ENCODE results near the gene TBC1D10B.
"Not testable (repeated sequence)": the region's sequence is repeated elsewhere in the genome, so short reads cannot be mapped to it uniquely, and the experiment has no call there.

Gene TBC1D10B

DNA sequence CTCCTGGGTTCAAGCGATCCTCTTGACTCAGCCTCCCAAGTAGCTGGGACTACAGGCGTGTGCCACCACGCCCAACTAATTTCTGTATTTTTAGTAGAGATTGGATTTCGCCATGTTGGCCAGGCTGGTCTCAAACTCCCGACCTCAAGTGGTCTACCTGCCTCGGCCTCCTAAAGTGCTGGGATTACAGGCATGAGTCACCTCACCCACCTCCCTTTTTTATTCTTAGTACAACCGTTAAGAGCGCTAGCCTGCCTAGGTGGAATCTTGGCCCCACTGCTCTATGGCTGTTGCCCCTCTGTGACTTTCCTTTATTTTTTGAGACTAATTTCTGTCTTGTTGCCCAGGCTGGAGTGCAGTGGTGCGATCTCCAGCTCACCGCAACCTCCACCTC is 32.3 kb downstream of the TBC1D10B start:
- H3K27ac ChIP-seq (ENCODE audit: low read depth, low read length); H3K27me3 ChIP-seq (ENCODE audit: insufficient read depth, low read length); H3K9me3 ChIP-seq (ENCODE audit: insufficient read depth, low read depth, low read length); H3K36me3 ChIP-seq (ENCODE audit: insufficient read depth, low read length); H3K9ac ChIP-seq (ENCODE audit: low read depth, low read length); H3K4me3 ChIP-seq (ENCODE audit: low read length); H3K4me1 ChIP-seq (ENCODE audit: insufficient read depth, low read length): not testable (repeated sequence)
- WGBS: 94% methylated on average over 9 of the region's 10 CpGs

DNA sequence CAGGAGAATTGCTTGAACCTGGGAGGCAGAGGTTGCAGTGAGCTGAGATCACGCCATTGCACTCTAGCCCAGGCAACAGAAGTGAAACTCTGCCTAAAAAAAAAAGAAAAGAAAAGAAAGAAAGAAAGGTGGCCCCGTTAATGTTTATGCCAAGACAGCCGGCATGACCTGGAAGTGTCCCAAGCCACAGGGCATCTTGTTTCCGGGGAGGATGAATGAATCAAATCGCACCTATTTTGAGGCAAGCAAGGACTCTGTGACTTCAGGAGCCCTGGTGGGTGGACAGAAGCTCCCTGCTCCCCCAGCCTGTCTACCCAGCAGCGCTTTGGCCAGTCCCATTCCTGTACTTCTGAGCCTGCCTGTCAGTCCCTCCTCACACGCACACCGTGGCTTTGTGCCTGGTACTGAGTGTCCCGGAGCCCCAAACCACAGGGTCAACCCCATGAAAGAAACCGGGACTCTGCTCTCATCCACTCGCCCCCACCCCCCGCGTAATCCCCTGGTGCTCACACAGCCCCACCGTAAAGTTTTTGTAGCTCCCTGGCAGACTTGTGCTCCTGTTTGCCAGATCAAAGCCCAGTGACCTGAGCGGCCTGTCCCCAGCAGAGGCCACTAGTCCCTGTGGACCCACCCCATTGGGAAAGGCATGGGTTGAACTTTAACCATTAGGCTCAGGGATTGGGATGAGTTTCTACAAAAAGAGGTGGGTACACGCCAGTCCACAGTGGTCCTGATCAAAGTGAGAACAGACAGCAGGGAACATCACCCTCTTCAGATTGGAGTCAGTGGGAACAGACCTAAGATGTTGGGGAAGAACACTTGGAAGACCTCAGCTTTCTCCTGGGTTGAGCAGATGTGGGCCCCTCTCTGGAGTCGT is 34.5 kb downstream of the TBC1D10B start:
- H3K9me3 ChIP-seq (ENCODE audit: insufficient read depth, low read depth, low read length): no peaks in the 10 kb centered on the region
- H3K4me3 ChIP-seq (ENCODE audit: low read length): peak overlapping the region; percentile 87
- H3K27ac ChIP-seq (ENCODE audit: low read depth, low read length): no peak overlapping the region
- no peaks in the 10 kb centered on the region for H3K27me3 ChIP-seq (ENCODE audit: insufficient read depth, low read length)
- peaks cover 3% of the 10 kb centered on the region for H3K4me1 ChIP-seq (ENCODE audit: insufficient read depth, low read length)
- H3K9ac ChIP-seq (ENCODE audit: low read depth, low read length): no peak overlapping the region
- no peaks in the 10 kb centered on the region for H3K36me3 ChIP-seq (ENCODE audit: insufficient read depth, low read length)
- WGBS: 77% methylated on average over 17 of the region's 17 CpGs

DNA sequence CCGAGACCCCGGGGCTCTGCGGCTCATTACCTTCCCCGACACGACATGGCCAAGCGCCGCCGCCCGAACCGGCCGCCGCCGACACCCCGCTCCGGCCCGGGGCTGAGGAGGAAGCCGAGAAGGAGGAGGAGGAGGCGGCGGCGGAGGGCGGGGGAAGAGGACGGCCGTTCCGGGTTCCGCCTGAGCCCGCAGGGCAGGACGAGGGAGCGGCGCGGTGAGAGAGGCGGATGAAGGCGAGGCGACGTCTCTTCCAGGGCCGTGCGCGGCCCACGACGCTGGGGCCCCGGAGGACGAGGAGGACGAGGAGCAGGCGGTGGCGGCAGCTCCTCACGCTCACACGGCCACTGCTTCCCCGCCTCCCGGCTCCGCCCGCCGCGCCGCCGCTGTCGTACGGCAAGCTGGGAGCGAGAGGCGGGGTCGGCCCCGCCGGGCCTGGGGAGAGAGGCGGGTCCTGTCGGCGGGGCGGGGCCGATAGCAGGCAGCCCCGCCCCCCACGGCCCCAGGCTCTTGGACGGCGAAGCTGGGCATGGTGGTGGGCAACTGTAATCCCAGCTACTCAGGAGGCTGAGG is 35.2 kb downstream of the TBC1D10B start:
- H3K4me3 ChIP-seq (ENCODE audit: low read length): peak overlapping the region; percentile 87
- H3K27me3 ChIP-seq (ENCODE audit: insufficient read depth, low read length); H3K36me3 ChIP-seq (ENCODE audit: insufficient read depth, low read length); H3K9me3 ChIP-seq (ENCODE audit: insufficient read depth, low read depth, low read length); H3K4me1 ChIP-seq (ENCODE audit: insufficient read depth, low read length): not testable (repeated sequence)
- peak overlapping the region; percentile 80; the same call in 1 of the 2 replicates for H3K27ac ChIP-seq (ENCODE audit: low read depth, low read length)
- H3K9ac ChIP-seq (ENCODE audit: low read depth, low read length): peak overlapping the region; percentile 78
- under 1% methylated on average over 70 of the region's 70 CpGs for WGBS

DNA sequence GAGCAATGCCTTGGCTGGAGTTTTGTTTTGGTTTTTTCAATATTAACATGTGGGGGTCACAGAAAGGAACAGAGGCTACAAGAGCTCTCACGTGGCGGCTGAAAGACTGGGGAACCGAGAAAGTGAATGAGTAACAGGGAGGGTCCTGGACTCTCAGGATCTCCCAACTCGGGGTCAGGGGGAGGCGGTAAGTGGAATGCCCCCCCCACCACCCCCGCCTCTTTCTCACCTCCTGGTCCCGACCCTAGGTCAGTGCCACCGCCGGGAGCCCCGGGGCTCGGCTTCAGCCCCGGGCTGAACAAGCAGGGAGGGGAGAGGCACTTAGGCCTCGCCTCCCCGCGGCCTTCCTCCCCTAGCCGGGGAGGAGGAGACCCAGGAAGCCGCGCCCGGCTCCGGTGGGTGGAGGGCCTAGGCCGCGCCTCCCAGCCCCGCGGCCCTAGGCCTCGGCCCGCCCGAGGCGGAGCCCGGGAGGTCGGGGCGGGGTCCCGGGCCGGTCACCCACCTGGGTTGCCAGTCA is 35.8 kb downstream of the TBC1D10B start:
- H3K4me1 ChIP-seq (ENCODE audit: insufficient read depth, low read length); H3K9me3 ChIP-seq (ENCODE audit: insufficient read depth, low read depth, low read length); H3K27me3 ChIP-seq (ENCODE audit: insufficient read depth, low read length); H3K36me3 ChIP-seq (ENCODE audit: insufficient read depth, low read length): not testable (repeated sequence)
- H3K27ac ChIP-seq (ENCODE audit: low read depth, low read length): peak overlapping the region; percentile 58; the same call in 1 of the 2 replicates
- peak overlapping the region; percentile 65; the same call in 1 of the 2 replicates for H3K9ac ChIP-seq (ENCODE audit: low read depth, low read length)
- H3K4me3 ChIP-seq (ENCODE audit: low read length): peak overlapping the region; percentile 87
- WGBS: 0% methylated on average over 14 of the region's 33 CpGs

DNA sequence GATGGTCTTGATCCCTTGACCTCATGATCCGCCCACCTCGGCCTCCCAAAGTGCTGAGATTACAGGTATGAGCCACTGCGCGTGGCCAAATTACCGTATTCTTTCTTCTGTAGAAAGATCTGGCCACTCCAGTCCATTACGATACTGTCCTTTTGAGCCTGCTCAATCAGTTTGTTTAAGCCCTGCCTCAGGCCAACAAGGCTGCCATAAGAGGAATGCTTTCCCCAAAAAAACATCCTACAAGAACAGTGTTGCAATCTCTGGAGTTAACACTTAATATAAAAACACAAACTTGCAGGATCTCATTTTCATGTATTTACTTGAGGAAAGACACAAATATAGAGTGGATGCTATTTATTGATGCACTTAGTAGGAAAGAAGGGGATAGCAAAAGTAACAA is 46.1 kb downstream of the TBC1D10B start:
- H3K9me3 ChIP-seq (ENCODE audit: insufficient read depth, low read depth, low read length); H3K4me3 ChIP-seq (ENCODE audit: low read length); H3K9ac ChIP-seq (ENCODE audit: low read depth, low read length); H3K36me3 ChIP-seq (ENCODE audit: insufficient read depth, low read length); H3K4me1 ChIP-seq (ENCODE audit: insufficient read depth, low read length); H3K27me3 ChIP-seq (ENCODE audit: insufficient read depth, low read length); H3K27ac ChIP-seq (ENCODE audit: low read depth, low read length): not testable (repeated sequence)
- 99% methylated on average over 6 of the region's 6 CpGs for WGBS

DNA sequence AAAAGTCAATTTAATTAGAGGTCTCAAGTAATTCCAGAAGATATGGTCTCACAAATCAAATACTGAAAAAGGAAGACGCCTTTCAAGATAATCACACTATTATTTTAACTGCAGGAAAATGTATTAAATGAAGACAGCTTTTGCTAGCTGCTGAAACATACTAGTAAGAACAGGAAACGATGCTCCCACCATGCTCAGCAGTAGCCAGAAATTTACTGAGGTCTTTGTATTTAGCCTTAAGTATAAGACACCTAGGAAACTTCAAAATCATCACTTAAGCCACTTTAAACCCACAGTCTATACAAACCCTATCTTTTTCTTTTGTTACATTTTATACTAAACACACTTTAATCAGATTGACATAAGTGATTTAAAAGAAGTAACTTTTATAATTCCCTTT is 51.6 kb downstream of the TBC1D10B start:
- WGBS: no CpG with 5 or more reads among the region's 2 CpGs
- not testable (repeated sequence) for H3K27me3 ChIP-seq (ENCODE audit: insufficient read depth, low read length); H3K36me3 ChIP-seq (ENCODE audit: insufficient read depth, low read length); H3K4me1 ChIP-seq (ENCODE audit: insufficient read depth, low read length); H3K9me3 ChIP-seq (ENCODE audit: insufficient read depth, low read depth, low read length); H3K27ac ChIP-seq (ENCODE audit: low read depth, low read length); H3K9ac ChIP-seq (ENCODE audit: low read depth, low read length); H3K4me3 ChIP-seq (ENCODE audit: low read length)

DNA sequence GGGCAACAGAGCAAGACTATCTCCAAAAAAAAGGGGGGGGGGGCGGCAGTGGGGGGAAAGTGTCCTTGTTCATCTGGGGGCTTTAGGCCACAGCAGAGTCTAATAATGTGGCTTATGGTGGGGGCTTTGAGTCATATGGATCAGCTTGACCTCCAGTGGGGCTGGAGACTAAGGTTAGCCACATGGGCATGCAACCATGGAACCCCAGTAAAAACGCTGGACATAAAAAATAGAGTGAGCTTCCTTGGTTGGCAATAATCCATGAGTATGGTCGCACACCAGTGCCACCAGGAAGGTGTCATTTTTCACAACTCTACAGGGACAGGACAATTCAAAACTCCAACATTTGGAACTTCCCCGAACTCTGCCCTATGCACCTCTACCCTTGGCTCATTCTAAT is 59.4 kb downstream of the TBC1D10B start:
- H3K4me3 ChIP-seq (ENCODE audit: low read length); H3K9me3 ChIP-seq (ENCODE audit: insufficient read depth, low read depth, low read length); H3K9ac ChIP-seq (ENCODE audit: low read depth, low read length); H3K4me1 ChIP-seq (ENCODE audit: insufficient read depth, low read length); H3K27ac ChIP-seq (ENCODE audit: low read depth, low read length); H3K36me3 ChIP-seq (ENCODE audit: insufficient read depth, low read length); H3K27me3 ChIP-seq (ENCODE audit: insufficient read depth, low read length): not testable (repeated sequence)
- WGBS: 100% methylated on average over 1 of the region's 4 CpGs

DNA sequence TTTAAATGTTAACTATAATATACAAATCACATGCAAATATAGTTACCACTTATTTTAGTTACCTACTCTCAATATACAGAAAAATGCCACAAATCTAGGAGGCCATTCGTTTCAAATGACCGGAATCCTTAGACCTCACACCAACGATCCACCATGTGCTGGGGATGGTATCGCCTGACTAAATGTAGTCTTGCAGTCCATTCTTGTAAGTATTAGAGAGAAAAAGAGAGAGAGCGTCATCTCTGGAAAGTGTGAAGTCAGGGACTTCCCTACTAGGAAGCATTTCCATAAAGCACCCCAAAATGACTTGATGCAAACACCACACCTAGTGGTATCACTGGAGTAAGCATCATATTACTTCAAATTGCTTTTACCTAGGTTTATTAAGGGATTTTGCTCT is 61.0 kb downstream of the TBC1D10B start:
- H3K4me1 ChIP-seq (ENCODE audit: insufficient read depth, low read length); H3K27me3 ChIP-seq (ENCODE audit: insufficient read depth, low read length); H3K36me3 ChIP-seq (ENCODE audit: insufficient read depth, low read length); H3K9ac ChIP-seq (ENCODE audit: low read depth, low read length); H3K9me3 ChIP-seq (ENCODE audit: insufficient read depth, low read depth, low read length); H3K4me3 ChIP-seq (ENCODE audit: low read length); H3K27ac ChIP-seq (ENCODE audit: low read depth, low read length): not testable (repeated sequence)
- 97% methylated on average over 3 of the region's 5 CpGs for WGBS
